GM18861 (cell line): ENCODE measurements around the gene RPS3A.
"Not testable (repeated sequence)": the region's sequence is repeated elsewhere in the genome, so short reads cannot be mapped to it uniquely, and the experiment has no call there.

ENCODE experiments used
- ATAC-seq: cut with Tn5 transposase; IDR thresholded peaks from one replicate; pipeline ENCODE4 v1.9.1; 2021; ENCODE audit not compliant: unreplicated experiment

RPS3A gene

GRCh38 chr4:151114338-151114737, 14.9 kb downstream of the RPS3A start:
- ATAC-seq: no peak

GRCh38 chr4:151114986-151115385, 15.6 kb downstream of the RPS3A start:
- ATAC-seq: no peak

- peak; percentile 91 for ATAC-seq
Measured at GRCh38 chr4:151117371-151117962, 18.0 kb downstream of the RPS3A start.

- ATAC-seq: no peak
Measured at GRCh38 chr4:151129796-151130195, 30.4 kb downstream of the RPS3A start.

GRCh38 chr4:151133311-151133710, 33.9 kb downstream of the RPS3A start:
- ATAC-seq: no peak

- ATAC-seq: not testable (repeated sequence)
Measured at GRCh38 chr4:151136048-151136447, 36.6 kb downstream of the RPS3A start.

GRCh38 chr4:151139814-151140213, 40.4 kb downstream of the RPS3A start:
- no peak for ATAC-seq

GRCh38 chr4:151142758-151143157, 43.3 kb downstream of the RPS3A start:
- no peak for ATAC-seq

GRCh38 chr4:151143162-151143561, 43.7 kb downstream of the RPS3A start:
- no peak for ATAC-seq

- no peak for ATAC-seq
Measured at GRCh38 chr4:151143811-151144210, 44.4 kb downstream of the RPS3A start.

GRCh38 chr4:151144329-151145072, 45.1 kb downstream of the RPS3A start:
- ATAC-seq: no peak

- no peak for ATAC-seq
Measured at GRCh38 chr4:151147000-151147399, 47.6 kb downstream of the RPS3A start.

GRCh38 chr4:151148261-151148660, 48.8 kb downstream of the RPS3A start:
- ATAC-seq: no peak

- no peak for ATAC-seq
Measured at GRCh38 chr4:151150821-151151580, 51.6 kb downstream of the RPS3A start.

GRCh38 chr4:151152028-151152427, 52.6 kb downstream of the RPS3A start:
- ATAC-seq: no peak

- no peak for ATAC-seq
Measured at GRCh38 chr4:151153585-151153984, 54.2 kb downstream of the RPS3A start.
